Vagina (tissue), 2 donors: ENCODE measurements around the gene RBM4. TPM values are rescaled to one million over a fixed set of nuclear protein-coding genes. Genes with fewer than 3 reads are reported as not detected.
"Not testable (repeated sequence)": the region's sequence is repeated elsewhere in the genome, so short reads cannot be mapped to it uniquely, and the experiment has no call there.

Experiments
- DNase-seq, 2 donors: peaks; one replicate each; pipeline ENCODE4 v3.0.0-alpha.2; 2017; ENCODE audit errors: extremely low spot score in 2 of 2
- H3K27ac ChIP-seq: fragments of 200-600 bp; sonication (generic); one replicate; pipeline ENCODE4 v1.5.1; 2019
- H3K27me3 ChIP-seq: fragments of 200-600 bp; sonication (generic); one replicate; pipeline ENCODE4 v1.5.1; 2019
- H3K36me3 ChIP-seq, 2 donors: fragments of 200-600 bp; sonication (generic); one replicate each; pipeline ENCODE4 v1.5.1; 2017 to 2019
- H3K4me1 ChIP-seq: fragments of 200-600 bp; sonication (generic); one replicate; pipeline ENCODE4 v1.5.1; 2019
- H3K4me3 ChIP-seq, 2 donors: fragments of 200-600 bp; sonication (generic); 1 replicate in 1 of 2; 2 replicates in 1 of 2; pipeline ENCODE4 v1.5.1; 2016 to 2019
- H3K9me3 ChIP-seq: fragments of 200-600 bp; sonication (generic); one replicate; pipeline ENCODE4 v1.5.1; 2019
- POLR2A ChIP-seq, 2 donors: fragments of 450-650 bp; IDR thresholded peaks; one replicate each; pipeline ENCODE4 v1.6.1; 2017; ENCODE audit warnings: antibody characterized with exemption in 2 of 2, mild to moderate bottlenecking in 2 of 2, moderate library complexity in 2 of 2
- POLR2AphosphoS5 ChIP-seq, 2 donors: sonication (generic); formaldehyde crosslinking; IDR thresholded peaks; one replicate each; pipeline ENCODE4 v1.9.0; 2017; ENCODE audit warnings: antibody characterized with exemption in 2 of 2, mild to moderate bottlenecking in 2 of 2, low read depth in 1 of 2; ENCODE audit not compliant: insufficient read depth in 1 of 2
- intact Hi-C: fragments of 100-400 bp; cut with DNase I; formaldehyde crosslinking; loops from one replicate; pipeline ENCODE4 v1.15.1; 2023
- total RNA-seq: library from RNA; depleted of rRNA; stranded (reverse); fragments of >200 nt; gene quantifications from one replicate; pipeline ENCODE4 v1.2.3, GENCODE V29; 2016
- TF ChIP-seq, protein P1 (sequence below), 3 experiments: fragments of 450-650 bp in 2 of 3; fragments of 200-600 bp in 1 of 3; sonication (generic) in 1 of 3; IDR thresholded peaks; one replicate each; pipeline ENCODE4 v1.5.1; 2017 to 2019; ENCODE audit warnings: antibody characterized with exemption in 3 of 3, mild to moderate bottlenecking in 2 of 3, moderate library complexity in 2 of 3

The RBM4 gene
- total RNA-seq, 1 donor from 2014 or later, result 61.1 TPM

DNA sequence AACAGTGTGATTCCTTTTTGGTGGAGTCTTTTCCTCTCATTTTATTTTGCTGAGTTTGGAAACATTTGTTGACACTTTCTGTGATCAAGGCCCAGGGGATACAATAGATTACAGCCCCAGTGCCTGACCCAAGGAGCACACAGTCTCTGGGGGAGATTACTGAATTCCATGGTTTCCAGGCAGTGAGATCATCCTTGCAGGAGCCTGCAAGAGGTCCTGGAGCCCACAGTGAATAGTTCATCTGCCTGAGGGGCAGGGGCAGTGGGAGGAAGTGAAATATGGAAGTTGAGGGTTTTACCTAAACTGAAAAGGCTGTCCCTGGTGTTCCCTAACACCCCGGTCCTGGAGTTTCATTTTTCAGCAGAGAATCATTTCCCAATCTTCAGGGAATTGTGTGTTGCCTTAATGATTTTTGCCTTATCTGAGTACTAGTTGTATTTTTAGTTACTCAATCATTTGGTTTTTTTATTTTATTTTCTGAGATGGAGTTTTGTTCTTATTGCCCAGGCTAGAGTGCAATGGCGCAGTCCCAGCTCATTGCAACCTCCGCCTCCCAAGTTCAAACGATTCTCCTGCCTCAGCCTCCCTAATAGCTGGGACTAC is 37.8 kb upstream of the RBM4 start:
- peaks cover 0 to 25% of the 10 kb centered on the region in 2 donors for H3K36me3 ChIP-seq
- H3K4me1 ChIP-seq, result peaks cover under 1% of the 10 kb centered on the region
- no peaks in the 10 kb centered on the region for H3K27me3 ChIP-seq
- TF ChIP-seq, protein P1, sequence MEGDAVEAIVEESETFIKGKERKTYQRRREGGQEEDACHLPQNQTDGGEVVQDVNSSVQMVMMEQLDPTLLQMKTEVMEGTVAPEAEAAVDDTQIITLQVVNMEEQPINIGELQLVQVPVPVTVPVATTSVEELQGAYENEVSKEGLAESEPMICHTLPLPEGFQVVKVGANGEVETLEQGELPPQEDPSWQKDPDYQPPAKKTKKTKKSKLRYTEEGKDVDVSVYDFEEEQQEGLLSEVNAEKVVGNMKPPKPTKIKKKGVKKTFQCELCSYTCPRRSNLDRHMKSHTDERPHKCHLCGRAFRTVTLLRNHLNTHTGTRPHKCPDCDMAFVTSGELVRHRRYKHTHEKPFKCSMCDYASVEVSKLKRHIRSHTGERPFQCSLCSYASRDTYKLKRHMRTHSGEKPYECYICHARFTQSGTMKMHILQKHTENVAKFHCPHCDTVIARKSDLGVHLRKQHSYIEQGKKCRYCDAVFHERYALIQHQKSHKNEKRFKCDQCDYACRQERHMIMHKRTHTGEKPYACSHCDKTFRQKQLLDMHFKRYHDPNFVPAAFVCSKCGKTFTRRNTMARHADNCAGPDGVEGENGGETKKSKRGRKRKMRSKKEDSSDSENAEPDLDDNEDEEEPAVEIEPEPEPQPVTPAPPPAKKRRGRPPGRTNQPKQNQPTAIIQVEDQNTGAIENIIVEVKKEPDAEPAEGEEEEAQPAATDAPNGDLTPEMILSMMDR (IDR thresholded peaks at IDR 0.05), result no peak
- TF ChIP-seq POLR2AphosphoS5 (IDR thresholded peaks at IDR 0.05; ENCODE audit: insufficient read depth in 1 of 2, low read depth in 1 of 2) (no peak), POLR2A (IDR thresholded peaks at IDR 0.05) (no peak)
- intact Hi-C loops, result no loop called here
- no peak overlapping the region for H3K4me3 ChIP-seq
- H3K27ac ChIP-seq, result no peak overlapping the region
- H3K9me3 ChIP-seq, result no peaks in the 10 kb centered on the region
- no peak for DNase-seq

GRCh38 chr11:66603072-66603471 is 35.4 kb upstream of the RBM4 start:
- Histone ChIP-seq H3K27ac (no peak overlapping the region), H3K36me3 (peaks cover 0 to 25% of the 10 kb centered on the region in 2 donors), H3K4me3 (no peak overlapping the region), H3K9me3 (no peaks in the 10 kb centered on the region), H3K27me3 (no peaks in the 10 kb centered on the region), H3K4me1 (peaks cover 14% of the 10 kb centered on the region)
- intact Hi-C loops, result no loop called here
- no peak for DNase-seq
- no peak for TF ChIP-seq POLR2AphosphoS5 (IDR thresholded peaks at IDR 0.05; ENCODE audit: insufficient read depth in 1 of 2, low read depth in 1 of 2)
- TF ChIP-seq POLR2A (IDR thresholded peaks at IDR 0.05), result no peak

- TF ChIP-seq POLR2AphosphoS5 (IDR thresholded peaks at IDR 0.05; ENCODE audit: insufficient read depth in 1 of 2, low read depth in 1 of 2), result no peak
- TF ChIP-seq POLR2A (IDR thresholded peaks at IDR 0.05), result no peak
- TF ChIP-seq, protein P1 (IDR thresholded peaks at IDR 0.05), result no peak
- no peak for DNase-seq
- Histone ChIP-seq H3K4me3 (no peak overlapping the region), H3K27me3 (no peaks in the 10 kb centered on the region), H3K9me3 (no peaks in the 10 kb centered on the region), H3K4me1 (peaks cover 18% of the 10 kb centered on the region), H3K27ac (no peak overlapping the region), H3K36me3 (peaks cover 0 to 22% of the 10 kb centered on the region in 2 donors)
- intact Hi-C loops, result no loop called here
Observed at GRCh38 chr11:66604155-66604554, 34.3 kb upstream of the RBM4 start.

GRCh38 chr11:66606608-66607007 is 31.9 kb upstream of the RBM4 start:
- DNase-seq, H3K4me3 ChIP-seq, H3K36me3 ChIP-seq, H3K9me3 ChIP-seq, H3K27me3 ChIP-seq, intact Hi-C loops: not testable (repeated sequence)
- peak overlapping the region; percentile 43 for H3K27ac ChIP-seq
- H3K4me1 ChIP-seq, result peaks cover 18% of the 10 kb centered on the region

DNA sequence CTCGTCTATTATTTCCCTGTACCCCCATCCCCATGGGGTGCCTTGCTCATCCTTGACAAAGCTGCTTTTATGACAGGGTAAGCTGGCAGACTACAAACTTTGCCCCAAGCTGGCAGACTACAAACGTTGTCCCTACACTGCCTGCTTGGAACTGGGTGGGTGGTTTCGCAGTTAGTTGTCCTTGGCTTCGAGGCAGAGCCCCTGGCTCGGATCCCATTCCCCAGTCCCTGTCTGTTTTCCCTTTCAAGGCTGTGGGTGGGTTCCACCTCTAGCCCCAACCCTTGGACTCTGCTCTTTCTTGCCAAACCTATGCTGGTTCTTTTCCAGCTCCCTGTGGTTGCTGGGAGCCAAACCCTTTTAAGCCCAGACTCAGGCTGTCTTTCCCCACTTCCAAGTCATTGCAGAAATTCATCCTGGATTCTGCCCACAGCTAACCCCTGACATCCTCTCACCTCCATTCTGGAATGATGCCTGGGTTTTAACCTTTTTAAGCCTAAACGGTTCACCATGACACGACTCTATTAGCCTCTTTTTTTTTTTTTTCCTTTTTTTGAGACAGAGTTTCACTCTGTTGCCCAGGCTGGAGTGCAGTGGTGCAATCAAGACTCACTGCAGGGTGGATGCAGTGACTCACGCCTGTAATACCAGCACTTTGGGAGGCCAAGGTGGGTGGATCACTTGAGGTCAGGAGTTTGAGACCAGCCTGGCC is 31.2 kb upstream of the RBM4 start:
- Histone ChIP-seq H3K4me3 (no peak overlapping the region), H3K36me3 (peaks cover 0 to 8% of the 10 kb centered on the region in 2 donors), H3K27ac (peak overlapping the region; percentile 43), H3K4me1 (peaks cover 18% of the 10 kb centered on the region), H3K27me3 (no peaks in the 10 kb centered on the region), H3K9me3 (no peaks in the 10 kb centered on the region)
- intact Hi-C loops, result no loop called here
- TF ChIP-seq, protein P1 (IDR thresholded peaks at IDR 0.05), result no peak
- TF ChIP-seq POLR2A (IDR thresholded peaks at IDR 0.05), result no peak
- TF ChIP-seq POLR2AphosphoS5 (IDR thresholded peaks at IDR 0.05; ENCODE audit: insufficient read depth in 1 of 2, low read depth in 1 of 2), result peak in 1 of 2 donors; percentile 13
- DNase-seq, result no peak
